DND-41 (cell line): ENCODE measurements around the gene TLR7.

Experiments used
- ATAC-seq: fragments of 200-7000 bp; cut with Tn5 transposase; 3 replicates; pipeline ENCODE4 v1.9.1; 2021; ENCODE audit warnings: low read depth; ENCODE audit not compliant: insufficient read depth
- DNase-seq: peaks from one replicate; pipeline ENCODE4 v3.0.0-alpha.2; 2020
- H2AFZ ChIP-seq: 2 replicates; pipeline ENCODE4 v1.6.0; 2012; ENCODE audit warnings: low read depth, low read length
- H3K27ac ChIP-seq: 2 replicates; pipeline ENCODE4 v1.5.1; 2012; ENCODE audit warnings: low read length, inconsistent platforms
- H3K27me3 ChIP-seq: fragments of 200-600 bp; sonication (generic); 2 replicates; pipeline ENCODE4 v1.6.0; 2012; ENCODE audit warnings: low read length, mild to moderate bottlenecking, inconsistent platforms; ENCODE audit not compliant: insufficient read depth, poor library complexity
- H3K36me3 ChIP-seq: 2 replicates; pipeline ENCODE4 v1.5.1; 2012; ENCODE audit warnings: low read length, inconsistent platforms; ENCODE audit not compliant: insufficient read depth
- H3K4me1 ChIP-seq: 2 replicates; pipeline ENCODE4 v1.5.1; 2012; ENCODE audit warnings: mild to moderate bottlenecking, low read length; ENCODE audit not compliant: insufficient read depth
- H3K4me2 ChIP-seq: 2 replicates; pipeline ENCODE4 v1.6.0; 2012; ENCODE audit warnings: mild to moderate bottlenecking, moderate library complexity, low read length, inconsistent platforms; ENCODE audit not compliant: insufficient read depth
- H3K4me3 ChIP-seq, 2 experiments: fragments of 200-600 bp in 1 of 2; shearing (Covaris generic) in 1 of 2; 2 replicates each; pipeline ENCODE4 v1.5.1; 2012 to 2016; ENCODE audit warnings: inconsistent platforms in 2 of 2, low read length in 2 of 2, mild to moderate bottlenecking in 2 of 2, low read depth in 1 of 2, moderate library complexity in 1 of 2
- H3K79me2 ChIP-seq: 2 replicates; pipeline ENCODE4 v1.6.0; 2012; ENCODE audit warnings: low read length, inconsistent platforms; ENCODE audit not compliant: insufficient read depth
- H3K9ac ChIP-seq: 2 replicates; pipeline ENCODE4 v1.6.0; 2012; ENCODE audit warnings: low read depth, mild to moderate bottlenecking, inconsistent platforms, low read length, moderate library complexity
- H3K9me3 ChIP-seq: 2 replicates; pipeline ENCODE4 v1.5.1; 2012; ENCODE audit warnings: low read length, moderate library complexity, mild to moderate bottlenecking, inconsistent platforms; ENCODE audit not compliant: insufficient read depth, severe bottlenecking
- H4K20me1 ChIP-seq: 2 replicates; pipeline ENCODE4 v1.6.0; 2012; ENCODE audit warnings: low read length; ENCODE audit not compliant: insufficient read depth
- EZH2 ChIP-seq: IDR thresholded peaks from 3 replicates; pipeline ENCODE4 v1.6.1; 2012; ENCODE audit warnings: borderline replicate concordance, low read depth, mild to moderate bottlenecking, moderate library complexity, low read length, inconsistent platforms; ENCODE audit not compliant: severe bottlenecking
- TF ChIP-seq, protein P1 (sequence below): IDR thresholded peaks from 2 replicates; pipeline ENCODE4 v1.5.1; 2012; ENCODE audit warnings: borderline replicate concordance, low read length, moderate library complexity, mild to moderate bottlenecking; ENCODE audit not compliant: poor library complexity, severe bottlenecking; ENCODE audit errors: extremely low read depth

TLR7 gene

DNA sequence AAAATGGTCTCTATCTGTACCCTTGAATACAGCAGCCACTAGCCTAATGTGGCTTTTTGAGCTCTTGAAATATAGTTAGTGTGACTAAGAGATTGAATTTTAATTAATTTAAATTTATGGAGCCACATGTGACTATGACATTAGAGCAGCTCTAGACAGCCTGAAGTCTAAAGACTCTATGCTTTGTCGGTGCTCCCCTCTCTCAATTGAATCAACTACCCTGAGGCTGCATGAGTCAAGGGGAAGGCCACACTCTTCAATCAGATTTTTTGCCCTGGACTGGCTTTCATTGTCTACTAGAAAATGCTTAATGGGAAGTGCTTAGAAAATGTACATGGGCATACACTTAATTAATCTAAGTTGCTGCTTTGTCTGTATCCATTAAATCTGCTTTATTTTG, 11.7 kb downstream of the TLR7 start:
- no peak overlapping the region for H3K4me3 ChIP-seq
- no peak overlapping the region for H3K4me2 ChIP-seq
- H3K27me3 ChIP-seq = no peaks in the 10 kb centered on the region
- no peaks in the 10 kb centered on the region for H3K4me1 ChIP-seq
- H3K36me3 ChIP-seq = no peaks in the 10 kb centered on the region
- no peaks in the 10 kb centered on the region for H3K9me3 ChIP-seq
- no peaks in the 10 kb centered on the region for H3K79me2 ChIP-seq
- TF ChIP-seq, protein P1, sequence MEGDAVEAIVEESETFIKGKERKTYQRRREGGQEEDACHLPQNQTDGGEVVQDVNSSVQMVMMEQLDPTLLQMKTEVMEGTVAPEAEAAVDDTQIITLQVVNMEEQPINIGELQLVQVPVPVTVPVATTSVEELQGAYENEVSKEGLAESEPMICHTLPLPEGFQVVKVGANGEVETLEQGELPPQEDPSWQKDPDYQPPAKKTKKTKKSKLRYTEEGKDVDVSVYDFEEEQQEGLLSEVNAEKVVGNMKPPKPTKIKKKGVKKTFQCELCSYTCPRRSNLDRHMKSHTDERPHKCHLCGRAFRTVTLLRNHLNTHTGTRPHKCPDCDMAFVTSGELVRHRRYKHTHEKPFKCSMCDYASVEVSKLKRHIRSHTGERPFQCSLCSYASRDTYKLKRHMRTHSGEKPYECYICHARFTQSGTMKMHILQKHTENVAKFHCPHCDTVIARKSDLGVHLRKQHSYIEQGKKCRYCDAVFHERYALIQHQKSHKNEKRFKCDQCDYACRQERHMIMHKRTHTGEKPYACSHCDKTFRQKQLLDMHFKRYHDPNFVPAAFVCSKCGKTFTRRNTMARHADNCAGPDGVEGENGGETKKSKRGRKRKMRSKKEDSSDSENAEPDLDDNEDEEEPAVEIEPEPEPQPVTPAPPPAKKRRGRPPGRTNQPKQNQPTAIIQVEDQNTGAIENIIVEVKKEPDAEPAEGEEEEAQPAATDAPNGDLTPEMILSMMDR = no peak
- TF ChIP-seq EZH2 = no peak
- ATAC-seq (no peak), DNase-seq (no peak)
- H3K9ac ChIP-seq = no peak overlapping the region
- no peak overlapping the region for H3K27ac ChIP-seq
- H2AFZ ChIP-seq = no peak overlapping the region
- H4K20me1 ChIP-seq = no peaks in the 10 kb centered on the region

DNA sequence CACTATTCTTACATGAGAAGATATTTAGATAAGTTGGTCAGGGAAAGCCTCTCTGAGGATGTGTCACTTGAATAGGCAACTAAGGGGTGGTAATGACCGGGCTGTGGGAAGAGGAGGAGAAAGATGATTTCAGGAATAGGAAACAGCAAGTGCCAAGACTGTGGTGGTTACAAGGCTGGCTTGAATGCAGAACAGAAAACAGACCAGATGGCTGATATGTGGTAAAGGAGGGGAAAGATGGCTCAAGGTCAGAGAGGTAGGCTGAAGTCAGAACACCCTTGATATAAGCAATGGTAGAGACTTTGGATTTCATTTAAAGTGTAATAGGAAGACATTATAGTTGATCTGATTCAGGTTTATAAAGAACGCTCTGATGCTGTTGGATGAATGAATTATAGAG, 15.0 kb downstream of the TLR7 start:
- DNase-seq (no peak), ATAC-seq (no peak)
- no peak overlapping the region for H3K9ac ChIP-seq
- H3K27me3 ChIP-seq = no peaks in the 10 kb centered on the region
- H3K27ac ChIP-seq = no peak overlapping the region
- H3K4me1 ChIP-seq = no peaks in the 10 kb centered on the region
- no peak overlapping the region for H3K4me2 ChIP-seq
- no peak overlapping the region for H2AFZ ChIP-seq
- H3K36me3 ChIP-seq = no peaks in the 10 kb centered on the region
- no peaks in the 10 kb centered on the region for H3K79me2 ChIP-seq
- H3K9me3 ChIP-seq = no peaks in the 10 kb centered on the region
- TF ChIP-seq, protein P1 = no peak
- no peak for TF ChIP-seq EZH2
- no peak overlapping the region for H3K4me3 ChIP-seq
- no peaks in the 10 kb centered on the region for H4K20me1 ChIP-seq

DNA sequence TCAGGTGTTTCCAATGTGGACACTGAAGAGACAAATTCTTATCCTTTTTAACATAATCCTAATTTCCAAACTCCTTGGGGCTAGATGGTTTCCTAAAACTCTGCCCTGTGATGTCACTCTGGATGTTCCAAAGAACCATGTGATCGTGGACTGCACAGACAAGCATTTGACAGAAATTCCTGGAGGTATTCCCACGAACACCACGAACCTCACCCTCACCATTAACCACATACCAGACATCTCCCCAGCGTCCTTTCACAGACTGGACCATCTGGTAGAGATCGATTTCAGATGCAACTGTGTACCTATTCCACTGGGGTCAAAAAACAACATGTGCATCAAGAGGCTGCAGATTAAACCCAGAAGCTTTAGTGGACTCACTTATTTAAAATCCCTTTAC, 18.6 kb downstream of the TLR7 start:
- TF ChIP-seq EZH2 = no peak
- TF ChIP-seq, protein P1 = no peak
- H3K4me3 ChIP-seq = no peak overlapping the region
- H3K4me2 ChIP-seq = no peak overlapping the region
- H3K9me3 ChIP-seq = no peaks in the 10 kb centered on the region
- H4K20me1 ChIP-seq = no peaks in the 10 kb centered on the region
- DNase-seq (no peak), ATAC-seq (no peak)
- no peak overlapping the region for H3K9ac ChIP-seq
- H3K4me1 ChIP-seq = peaks cover 5% of the 10 kb centered on the region
- no peak overlapping the region for H2AFZ ChIP-seq
- H3K27me3 ChIP-seq = no peaks in the 10 kb centered on the region
- no peaks in the 10 kb centered on the region for H3K79me2 ChIP-seq
- no peaks in the 10 kb centered on the region for H3K36me3 ChIP-seq
- no peak overlapping the region for H3K27ac ChIP-seq

DNA sequence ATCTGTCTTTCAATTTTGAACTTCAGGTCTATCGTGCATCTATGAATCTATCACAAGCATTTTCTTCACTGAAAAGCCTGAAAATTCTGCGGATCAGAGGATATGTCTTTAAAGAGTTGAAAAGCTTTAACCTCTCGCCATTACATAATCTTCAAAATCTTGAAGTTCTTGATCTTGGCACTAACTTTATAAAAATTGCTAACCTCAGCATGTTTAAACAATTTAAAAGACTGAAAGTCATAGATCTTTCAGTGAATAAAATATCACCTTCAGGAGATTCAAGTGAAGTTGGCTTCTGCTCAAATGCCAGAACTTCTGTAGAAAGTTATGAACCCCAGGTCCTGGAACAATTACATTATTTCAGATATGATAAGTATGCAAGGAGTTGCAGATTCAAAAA, 19.7 kb downstream of the TLR7 start:
- H3K4me2 ChIP-seq = no peak overlapping the region
- no peak for ATAC-seq

More for the DNA sequence above, 19.7 kb downstream of the TLR7 start:
- H3K9me3 ChIP-seq = no peaks in the 10 kb centered on the region
- peaks cover 15% of the 10 kb centered on the region for H3K4me1 ChIP-seq
- H3K79me2 ChIP-seq = no peaks in the 10 kb centered on the region
- no peak overlapping the region for H2AFZ ChIP-seq
- H3K9ac ChIP-seq = no peak overlapping the region
- H3K27me3 ChIP-seq = peaks cover 3% of the 10 kb centered on the region
- H3K27ac ChIP-seq = no peak overlapping the region
- no peak for DNase-seq
- H4K20me1 ChIP-seq = no peaks in the 10 kb centered on the region
- no peaks in the 10 kb centered on the region for H3K36me3 ChIP-seq
- TF ChIP-seq, protein P1 = no peak
- TF ChIP-seq EZH2 = no peak
- no peak overlapping the region for H3K4me3 ChIP-seq
